Osteocyte (in vitro differentiated cells): Measurements from ENCODE around the gene RAB4A. TPM values are rescaled to one million over a fixed set of nuclear protein-coding genes. Genes with fewer than 3 reads are reported as not detected.
A peak's percentile ranks its signal among the peaks of the same experiment; 100 is the strongest.

Source experiments
- DNase-seq: peaks from one replicate; pipeline ENCODE4 v3.0.0; 2021; ENCODE audit warnings: mixed read lengths; ENCODE audit not compliant: unreplicated experiment; ENCODE audit errors: extremely low spot score
- H3K27ac Mint-ChIP-seq: one replicate; pipeline ENCODE4 v1.8.0; 2021; ENCODE audit warnings: mild to moderate bottlenecking, mixed read lengths; ENCODE audit not compliant: unreplicated experiment
- H3K27me3 Mint-ChIP-seq: one replicate; pipeline ENCODE4 v1.8.0; 2021; ENCODE audit warnings: mixed read lengths; ENCODE audit not compliant: unreplicated experiment
- H3K36me3 Mint-ChIP-seq: one replicate; pipeline ENCODE4 v1.8.0; 2021; ENCODE audit warnings: mixed read lengths; ENCODE audit not compliant: unreplicated experiment
- H3K4me1 Mint-ChIP-seq: one replicate; pipeline ENCODE4 v1.8.0; 2021; ENCODE audit warnings: mixed read lengths; ENCODE audit not compliant: unreplicated experiment
- H3K4me3 Mint-ChIP-seq: one replicate; pipeline ENCODE4 v1.8.0; 2021; ENCODE audit warnings: mild to moderate bottlenecking, moderate library complexity, mixed read lengths; ENCODE audit not compliant: unreplicated experiment
- H3K9me3 Mint-ChIP-seq: one replicate; pipeline ENCODE4 v1.8.0; 2021; ENCODE audit warnings: mixed read lengths; ENCODE audit not compliant: unreplicated experiment
- total RNA-seq: library from RNA; stranded (reverse); gene quantifications from 2 replicates; pipeline ENCODE4 v1.2.1, GENCODE V29; 2021
- TF ChIP-seq, protein P1 (sequence below): fragments of 200-600 bp; sonication (generic); IDR thresholded peaks from 2 replicates; pipeline ENCODE4 v1.5.0; 2021; ENCODE audit warnings: antibody characterized with exemption, mild to moderate bottlenecking, moderate library complexity

The RAB4A gene
- total RNA-seq, 1 donor from 2014 or later = 53.1 TPM

DNA sequence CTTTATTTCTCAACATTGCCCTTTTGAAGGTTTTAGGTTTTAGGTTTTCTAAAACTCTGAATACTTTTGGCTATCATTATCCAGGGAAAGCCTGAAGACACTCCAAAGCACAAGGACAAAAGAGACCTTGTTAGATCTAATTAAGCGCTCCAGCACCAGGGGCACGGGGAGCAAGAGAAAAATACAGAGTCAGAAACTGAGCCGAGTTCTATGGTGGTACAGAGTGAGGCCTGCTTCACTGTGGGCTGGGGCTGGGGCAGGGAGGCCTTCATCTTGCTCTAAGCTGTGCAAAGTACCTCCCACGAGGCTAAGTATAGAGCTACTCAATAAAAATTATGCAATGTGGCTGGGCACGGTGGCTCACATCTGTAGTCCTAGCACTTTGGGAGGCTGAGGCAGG is 19.7 kb upstream of the RAB4A start:
- Mint-ChIP-seq H3K4me3 (no peak overlapping the region), H3K4me1 (peaks cover 13% of the 10 kb centered on the region), H3K27ac (no peak overlapping the region), H3K9me3 (no peaks in the 10 kb centered on the region), H3K36me3 (no peaks in the 10 kb centered on the region), H3K27me3 (peaks cover 38% of the 10 kb centered on the region)
- TF ChIP-seq, protein P1, sequence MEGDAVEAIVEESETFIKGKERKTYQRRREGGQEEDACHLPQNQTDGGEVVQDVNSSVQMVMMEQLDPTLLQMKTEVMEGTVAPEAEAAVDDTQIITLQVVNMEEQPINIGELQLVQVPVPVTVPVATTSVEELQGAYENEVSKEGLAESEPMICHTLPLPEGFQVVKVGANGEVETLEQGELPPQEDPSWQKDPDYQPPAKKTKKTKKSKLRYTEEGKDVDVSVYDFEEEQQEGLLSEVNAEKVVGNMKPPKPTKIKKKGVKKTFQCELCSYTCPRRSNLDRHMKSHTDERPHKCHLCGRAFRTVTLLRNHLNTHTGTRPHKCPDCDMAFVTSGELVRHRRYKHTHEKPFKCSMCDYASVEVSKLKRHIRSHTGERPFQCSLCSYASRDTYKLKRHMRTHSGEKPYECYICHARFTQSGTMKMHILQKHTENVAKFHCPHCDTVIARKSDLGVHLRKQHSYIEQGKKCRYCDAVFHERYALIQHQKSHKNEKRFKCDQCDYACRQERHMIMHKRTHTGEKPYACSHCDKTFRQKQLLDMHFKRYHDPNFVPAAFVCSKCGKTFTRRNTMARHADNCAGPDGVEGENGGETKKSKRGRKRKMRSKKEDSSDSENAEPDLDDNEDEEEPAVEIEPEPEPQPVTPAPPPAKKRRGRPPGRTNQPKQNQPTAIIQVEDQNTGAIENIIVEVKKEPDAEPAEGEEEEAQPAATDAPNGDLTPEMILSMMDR = no peak
- DNase-seq = no peak

- Mint-ChIP-seq H3K27ac (no peak overlapping the region), H3K27me3 (peaks cover 36% of the 10 kb centered on the region), H3K36me3 (no peaks in the 10 kb centered on the region), H3K4me1 (peaks cover 13% of the 10 kb centered on the region), H3K4me3 (no peak overlapping the region), H3K9me3 (no peaks in the 10 kb centered on the region)
- TF ChIP-seq, protein P1 = no peak
- DNase-seq = no peak
These were observed 18.5 kb upstream of the RAB4A start for GRCh38 chr1:229252228-229252984.

GRCh38 chr1:229253151-229253974 is 17.5 kb upstream of the RAB4A start:
- Mint-ChIP-seq H3K4me3 (peak overlapping the region; percentile 21), H3K36me3 (no peaks in the 10 kb centered on the region), H3K27ac (no peak overlapping the region), H3K4me1 (peaks cover 13% of the 10 kb centered on the region), H3K27me3 (peaks cover 33% of the 10 kb centered on the region), H3K9me3 (no peaks in the 10 kb centered on the region)
- DNase-seq = no peak
- TF ChIP-seq, protein P1 = no peak

DNA sequence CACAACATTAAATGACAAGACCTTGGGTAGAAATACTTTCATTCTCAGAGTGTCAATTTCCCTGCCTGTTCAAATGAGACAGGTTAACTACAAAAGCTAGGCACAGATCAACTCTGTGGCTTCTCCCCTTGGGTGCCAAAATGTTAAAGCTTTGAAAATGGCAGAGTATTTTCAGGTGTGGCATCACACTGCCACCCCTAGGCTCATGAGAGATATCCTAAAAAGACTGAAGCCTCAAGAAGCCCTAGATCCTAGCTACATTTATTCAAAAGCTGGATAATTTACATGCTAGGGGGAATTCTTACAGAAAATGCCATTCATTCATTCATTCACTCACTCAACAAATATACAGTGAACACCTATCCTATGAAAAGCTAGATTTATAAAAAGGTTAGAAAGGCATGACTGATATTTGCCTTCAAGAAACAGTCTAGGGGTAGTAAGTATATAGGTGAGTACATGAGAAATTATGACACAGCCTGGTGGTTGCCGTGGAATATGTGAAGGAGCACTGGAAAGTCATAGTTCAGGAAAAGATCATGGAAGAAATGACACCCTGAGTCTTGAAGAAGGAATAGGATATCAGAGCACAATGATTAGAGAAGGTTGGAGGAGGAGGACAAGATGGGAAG is 15.9 kb upstream of the RAB4A start:
- no peak overlapping the region for H3K4me3 Mint-ChIP-seq
- H3K4me1 Mint-ChIP-seq = peaks cover 14% of the 10 kb centered on the region
- peaks cover 21% of the 10 kb centered on the region for H3K27me3 Mint-ChIP-seq
- no peak overlapping the region for H3K27ac Mint-ChIP-seq
- H3K9me3 Mint-ChIP-seq = no peaks in the 10 kb centered on the region
- no peaks in the 10 kb centered on the region for H3K36me3 Mint-ChIP-seq
- TF ChIP-seq, protein P1 = peak; percentile 50
- no peak for DNase-seq
